Thymus (tissue), 11 donors: Measurements from ENCODE around the gene KIF12. TPM values are rescaled to one million over a fixed set of nuclear protein-coding genes. Genes with fewer than 3 reads are reported as not detected.

ENCODE experiments used
- DNase-seq, 9 donors: peaks; one replicate each; pipeline ENCODE4 v3.0.0-alpha.2; 2013; ENCODE audit warnings: low spot score in 9 of 9, low read depth in 6 of 9, missing footprints in 1 of 9
- H3K27ac ChIP-seq, 2 donors: one replicate each; pipeline ENCODE4 v1.5.1; 2013; ENCODE audit warnings: control low read depth in 1 of 2, low read depth in 1 of 2, low read length in 1 of 2, mild to moderate bottlenecking in 1 of 2, moderate library complexity in 1 of 2
- H3K27me3 ChIP-seq, 2 donors: one replicate each; pipeline ENCODE4 v1.5.1; 2013; ENCODE audit warnings: low read length in 1 of 2; ENCODE audit not compliant: control insufficient read depth in 2 of 2, insufficient read depth in 1 of 2
- H3K36me3 ChIP-seq, 2 donors: one replicate each; pipeline ENCODE4 v1.5.1; 2013; ENCODE audit warnings: low read length in 1 of 2, mild to moderate bottlenecking in 1 of 2, moderate library complexity in 1 of 2; ENCODE audit not compliant: control insufficient read depth in 2 of 2, insufficient read depth in 2 of 2
- H3K4me1 ChIP-seq, 2 donors: one replicate each; pipeline ENCODE4 v1.5.1; 2013; ENCODE audit warnings: low read length in 2 of 2; ENCODE audit not compliant: control insufficient read depth in 2 of 2, insufficient read depth in 2 of 2
- H3K4me3 ChIP-seq, 2 donors: one replicate each; pipeline ENCODE4 v1.5.1; 2013; ENCODE audit warnings: low read length in 2 of 2, control low read depth in 1 of 2, mild to moderate bottlenecking in 1 of 2
- H3K9me3 ChIP-seq, 2 donors: one replicate each; pipeline ENCODE4 v1.5.1; 2013; ENCODE audit warnings: low read length in 1 of 2, mild to moderate bottlenecking in 1 of 2; ENCODE audit not compliant: control insufficient read depth in 2 of 2, insufficient read depth in 1 of 2
- WGBS: extraction: QIAGEN DNeasy Blood & Tissue Kit; methylation state at CpG from one replicate; pipeline ENCODE4 v1.1.7; 2013; 5-methylcytosine and 5-hydroxymethylcytosine counted together
- polyA plus RNA-seq: library from polyadenylated mRNA; stranded (reverse); fragments of 200-250 nt; gene quantifications from one replicate; pipeline ENCODE4 v1.2.3, GENCODE V29; 2013
- total RNA-seq: library from RNA; stranded (reverse); fragments of 120-200 nt; gene quantifications from one replicate; pipeline ENCODE4 v1.2.4, GENCODE V29; 2013
- donor health status: healthy.

Gene KIF12
- total and polyA plus RNA-seq, 2 donors, result 1.8 to 7.8 TPM

DNA sequence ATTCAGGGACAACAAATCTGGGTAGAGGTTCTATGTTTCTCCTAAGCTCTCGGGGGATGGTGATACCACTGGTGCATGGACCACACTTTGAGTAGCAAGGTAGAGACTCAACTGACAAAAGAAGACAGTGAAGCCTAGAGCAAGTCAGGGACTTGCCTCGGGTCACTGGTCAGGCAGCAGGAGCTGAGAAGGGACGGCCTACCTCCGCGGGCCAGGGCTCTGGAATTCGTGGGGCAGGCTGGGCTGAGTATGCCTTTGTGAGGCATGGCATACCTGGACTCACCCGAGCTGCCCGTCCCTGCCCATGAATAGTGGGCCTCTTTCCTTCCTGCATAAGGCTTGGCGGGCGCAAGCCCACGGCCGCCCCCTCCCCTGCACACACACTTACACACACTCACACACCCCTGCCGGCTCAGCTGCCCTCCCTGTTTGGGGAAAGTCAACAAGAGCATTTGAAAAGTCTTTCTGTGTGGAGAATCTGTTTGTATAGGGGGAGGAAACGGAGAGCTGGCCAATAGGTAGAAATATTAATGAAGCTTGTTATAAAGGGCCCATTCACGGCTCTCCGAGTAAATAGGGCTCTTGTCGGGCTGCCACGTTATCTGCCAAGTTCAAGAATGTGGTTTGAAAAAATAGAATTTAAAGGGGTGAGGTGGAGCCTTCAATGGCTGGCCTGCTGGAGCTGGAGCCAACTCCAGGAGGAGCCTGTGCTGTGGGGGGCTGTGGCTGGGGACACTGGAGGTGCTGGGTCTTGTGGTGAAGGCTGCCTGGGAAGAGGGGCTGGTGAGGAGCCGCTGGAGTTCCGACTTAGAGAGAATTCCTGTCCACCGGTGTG is 19.1 kb upstream of the KIF12 start:
- Histone ChIP-seq H3K36me3 (no peaks in the 10 kb centered on the region), H3K9me3 (no peaks in the 10 kb centered on the region), H3K27ac (no peak overlapping the region), H3K27me3 (peaks cover 0 to 21% of the 10 kb centered on the region in 2 donors), H3K4me3 (no peak overlapping the region), H3K4me1 (no peaks in the 10 kb centered on the region)
- 75% methylated on average over 21 of the region's 21 CpGs for WGBS
- no peak for DNase-seq

GRCh38 chr9:114117614-114117995 is 18.5 kb upstream of the KIF12 start:
- Histone ChIP-seq H3K27ac (no peak overlapping the region), H3K36me3 (no peaks in the 10 kb centered on the region), H3K27me3 (peaks cover 0 to 21% of the 10 kb centered on the region in 2 donors), H3K4me1 (no peaks in the 10 kb centered on the region), H3K9me3 (no peaks in the 10 kb centered on the region), H3K4me3 (no peak overlapping the region)
- 96% methylated on average over 7 of the region's 7 CpGs for WGBS
- no peak for DNase-seq

DNA sequence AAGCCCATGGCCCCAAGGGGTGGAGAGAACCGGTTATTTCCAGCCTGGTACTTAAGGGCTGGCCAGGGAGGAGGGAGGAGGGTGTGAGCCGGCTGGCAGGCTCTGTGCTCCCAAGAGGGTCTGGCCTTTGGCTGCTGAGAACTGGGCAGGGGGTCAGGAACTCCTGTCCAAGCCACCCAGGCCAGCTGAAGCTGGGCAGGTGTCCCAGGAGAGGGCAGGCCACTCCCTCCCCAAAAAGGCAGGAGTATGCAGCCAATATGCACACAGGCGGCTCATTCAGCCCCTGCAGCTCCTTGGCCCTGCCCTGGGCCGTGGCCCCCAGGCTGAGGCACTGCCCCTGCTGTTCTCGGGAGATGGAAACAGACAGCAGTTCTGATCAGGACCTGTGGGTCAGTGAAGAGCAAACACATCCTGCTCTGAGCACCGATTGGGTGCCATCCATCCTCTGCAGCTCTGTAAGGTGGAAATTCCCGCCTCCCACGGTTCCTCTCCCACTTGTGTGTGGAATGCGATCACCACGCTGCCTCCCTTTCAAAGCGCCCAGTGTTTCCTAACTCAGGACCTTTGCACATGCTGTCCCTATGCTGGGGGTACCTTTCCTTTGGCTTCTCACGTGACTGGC is 17.1 kb upstream of the KIF12 start:
- peaks cover 0 to 21% of the 10 kb centered on the region in 2 donors for H3K27me3 ChIP-seq
- WGBS, result 93% methylated on average over 12 of the region's 12 CpGs
- no peaks in the 10 kb centered on the region for H3K36me3 ChIP-seq
- no peak overlapping the region for H3K4me3 ChIP-seq
- no peak for DNase-seq
- no peak overlapping the region for H3K27ac ChIP-seq
- no peaks in the 10 kb centered on the region for H3K9me3 ChIP-seq
- no peaks in the 10 kb centered on the region for H3K4me1 ChIP-seq

- Histone ChIP-seq H3K27me3 (peaks cover 0 to 21% of the 10 kb centered on the region in 2 donors), H3K27ac (no peak overlapping the region), H3K9me3 (no peaks in the 10 kb centered on the region), H3K4me1 (no peaks in the 10 kb centered on the region), H3K36me3 (no peaks in the 10 kb centered on the region), H3K4me3 (no peak overlapping the region)
- 94% methylated on average over 9 of the region's 9 CpGs for WGBS
- DNase-seq, result no peak
Measured at GRCh38 chr9:114115654-114116125, 16.6 kb upstream of the KIF12 start.

GRCh38 chr9:114114364-114114763 is 15.3 kb upstream of the KIF12 start:
- Histone ChIP-seq H3K36me3 (no peaks in the 10 kb centered on the region), H3K4me1 (no peaks in the 10 kb centered on the region), H3K4me3 (no peak overlapping the region), H3K27me3 (peaks cover 0 to 21% of the 10 kb centered on the region in 2 donors), H3K27ac (no peak overlapping the region), H3K9me3 (no peaks in the 10 kb centered on the region)
- 85% methylated on average over 2 of the region's 2 CpGs for WGBS
- no peak for DNase-seq

DNA sequence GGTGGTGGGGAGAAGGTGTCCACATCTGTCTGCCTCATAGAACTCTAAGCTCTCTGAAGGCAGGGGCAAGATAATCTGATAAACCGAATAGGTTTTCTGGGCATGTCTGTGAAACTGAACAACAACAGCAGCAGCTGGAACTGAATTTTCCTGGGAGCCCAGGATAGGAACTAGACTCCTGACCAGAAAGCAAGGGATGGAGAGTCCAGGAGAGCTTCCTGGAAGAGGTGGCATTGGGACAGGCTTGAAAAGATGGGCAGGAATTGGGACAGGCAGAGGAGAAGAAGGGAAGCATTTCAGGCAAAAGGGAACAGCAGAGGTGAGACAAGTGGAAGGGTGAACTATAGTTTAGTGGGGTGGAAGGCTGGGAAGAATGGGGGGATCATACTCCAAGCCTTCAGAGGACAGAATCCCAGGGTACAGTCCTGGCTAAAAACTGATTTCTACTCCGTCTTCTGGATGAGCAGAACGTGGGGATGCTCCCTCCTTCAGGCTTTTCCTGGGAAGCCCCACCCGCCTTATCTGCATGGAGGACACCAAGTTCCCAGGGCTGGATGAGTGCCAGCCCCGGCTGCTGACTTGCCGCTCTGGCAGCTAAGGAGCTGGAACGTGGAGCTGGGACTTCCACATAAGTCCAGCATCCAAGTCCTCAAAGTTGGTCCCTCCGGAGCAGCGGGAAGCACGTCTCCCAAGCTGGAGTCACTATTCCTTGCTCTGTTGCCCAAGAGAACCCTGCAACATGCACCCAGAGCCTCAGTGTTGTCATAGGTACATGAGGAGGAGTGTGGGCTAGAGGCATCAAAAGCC is 13.9 kb upstream of the KIF12 start:
- H3K27ac ChIP-seq, result no peak overlapping the region
- DNase-seq, result no peak
- H3K27me3 ChIP-seq, result peaks cover 0 to 13% of the 10 kb centered on the region in 2 donors
- WGBS, result 75% methylated on average over 10 of the region's 10 CpGs
- no peaks in the 10 kb centered on the region for H3K9me3 ChIP-seq
- no peak overlapping the region for H3K4me3 ChIP-seq
- H3K36me3 ChIP-seq, result no peaks in the 10 kb centered on the region
- H3K4me1 ChIP-seq, result peaks cover 0 to 6% of the 10 kb centered on the region in 2 donors

- Histone ChIP-seq H3K36me3 (no peaks in the 10 kb centered on the region), H3K27ac (no peak overlapping the region), H3K4me3 (no peak overlapping the region), H3K27me3 (peaks cover 0 to 15% of the 10 kb centered on the region in 2 donors), H3K9me3 (no peaks in the 10 kb centered on the region), H3K4me1 (peaks cover 0 to 6% of the 10 kb centered on the region in 2 donors)
- WGBS, result 92% methylated on average over 1 of the region's 1 CpG
- no peak for DNase-seq
Measured at GRCh38 chr9:114112325-114112724, 13.2 kb upstream of the KIF12 start.

GRCh38 chr9:114110180-114110579 is 11.1 kb upstream of the KIF12 start:
- no peak overlapping the region for H3K4me3 ChIP-seq
- DNase-seq, result no peak
- no peaks in the 10 kb centered on the region for H3K36me3 ChIP-seq
- H3K9me3 ChIP-seq, result no peaks in the 10 kb centered on the region
- peaks cover 0 to 8% of the 10 kb centered on the region in 2 donors for H3K27me3 ChIP-seq
- 98% methylated on average over 2 of the region's 2 CpGs for WGBS
- no peak overlapping the region for H3K27ac ChIP-seq
- H3K4me1 ChIP-seq, result peaks cover 0 to 6% of the 10 kb centered on the region in 2 donors

GRCh38 chr9:114109124-114109523 is 10.0 kb upstream of the KIF12 start:
- DNase-seq, result no peak
- Histone ChIP-seq H3K4me1 (peaks cover 0 to 6% of the 10 kb centered on the region in 2 donors), H3K27me3 (peaks cover 0 to 8% of the 10 kb centered on the region in 2 donors), H3K36me3 (no peaks in the 10 kb centered on the region), H3K27ac (no peak overlapping the region), H3K9me3 (no peaks in the 10 kb centered on the region), H3K4me3 (no peak overlapping the region)
- 92% methylated on average over 6 of the region's 6 CpGs for WGBS
